WTC11 (cell line): Measurements from ENCODE around the gene FBXL4. TPM values are rescaled to one million over a fixed set of nuclear protein-coding genes. Genes with fewer than 3 reads are reported as not detected.

Experiments used
- ATAC-seq: fragments of 200-7000 bp; cut with Tn5 transposase; 2 replicates; pipeline ENCODE4 v1.10.0; 2021; ENCODE audit warnings: mild to moderate bottlenecking, moderate library complexity
- CTCF ChIA-PET: fragments of 300-600 bp; sonication (Branson Sonifier 250); formaldehyde crosslinking; loops from one replicate; lab custom pipeline; 2021; ENCODE audit warnings: antibody characterized with exemption; lab: Charles Lee
- POLR2A ChIA-PET: fragments of 350-600 bp; sonication (Branson Sonifier 250); formaldehyde crosslinking; loops from one replicate; lab custom pipeline; 2021; ENCODE audit warnings: antibody characterized with exemption; lab: Charles Lee
- DNase-seq: peaks from one replicate; pipeline ENCODE4 v3.0.0; 2021; ENCODE audit warnings: low spot score
- H3K27ac Mint-ChIP-seq: 2 replicates; pipeline ENCODE4 v1.8.0; 2021; ENCODE audit warnings: mixed read lengths
- H3K27me3 Mint-ChIP-seq: 2 replicates; pipeline ENCODE4 v1.8.0; 2021; ENCODE audit warnings: low read depth, mild to moderate bottlenecking, moderate library complexity, mixed read lengths
- H3K36me3 Mint-ChIP-seq: 2 replicates; pipeline ENCODE4 v1.8.0; 2021; ENCODE audit warnings: mixed read lengths
- H3K4me1 Mint-ChIP-seq: 2 replicates; pipeline ENCODE4 v1.8.0; 2022; ENCODE audit warnings: mixed read lengths
- H3K4me3 Mint-ChIP-seq: 2 replicates; pipeline ENCODE4 v1.8.0; 2021; ENCODE audit warnings: mild to moderate bottlenecking, moderate library complexity, mixed read lengths
- H3K9me3 Mint-ChIP-seq: 2 replicates; pipeline ENCODE4 v1.8.0; 2021; ENCODE audit warnings: mixed read lengths
- CREM ChIP-seq: sonication (generic); formaldehyde crosslinking; IDR thresholded peaks from 2 replicates; pipeline ENCODE4 v1.8.1; 2022; ENCODE audit warnings: mild to moderate bottlenecking, missing genetic modification reagents, moderate library complexity
- E2F1 ChIP-seq: sonication (generic); formaldehyde crosslinking; IDR thresholded peaks from 2 replicates; pipeline ENCODE4 v1.8.0; 2022; ENCODE audit warnings: mild to moderate bottlenecking, missing genetic modification reagents
- ELF4 ChIP-seq: sonication (generic); formaldehyde crosslinking; IDR thresholded peaks from 2 replicates; pipeline ENCODE4 v1.8.1; 2022; ENCODE audit warnings: low read depth, mild to moderate bottlenecking, moderate library complexity, missing genetic modification reagents
- ETV6 ChIP-seq: sonication (generic); formaldehyde crosslinking; IDR thresholded peaks from 2 replicates; pipeline ENCODE4 v1.8.1; 2022; ENCODE audit warnings: mild to moderate bottlenecking, missing genetic modification reagents
- JAZF1 ChIP-seq: fragments of 250-450 bp; sonication (Bioruptor Pico); IDR thresholded peaks from 2 replicates; pipeline ENCODE4 v1.9.0; 2021; ENCODE audit warnings: moderate library complexity, mild to moderate bottlenecking, inconsistent platforms
- JUN ChIP-seq: sonication (generic); formaldehyde crosslinking; IDR thresholded peaks from 2 replicates; pipeline ENCODE4 v1.8.0; 2023; ENCODE audit warnings: mild to moderate bottlenecking, missing genetic modification reagents
- KAT7 ChIP-seq: sonication (generic); formaldehyde crosslinking; IDR thresholded peaks from 2 replicates; pipeline ENCODE4 v1.8.1; 2023; ENCODE audit warnings: missing genetic modification reagents, mild to moderate bottlenecking, borderline replicate concordance
- NR3C1 ChIP-seq: sonication (generic); formaldehyde crosslinking; conservative IDR thresholded peaks from 2 replicates; pipeline ENCODE4 v1.8.1; 2023; ENCODE audit warnings: low read depth, mild to moderate bottlenecking, missing genetic modification reagents
- TCF7 ChIP-seq: sonication (generic); formaldehyde crosslinking; IDR thresholded peaks from 2 replicates; pipeline ENCODE4 v1.8.0; 2022; ENCODE audit warnings: mild to moderate bottlenecking, low read depth, missing genetic modification reagents, moderate library complexity
- ZBTB21 ChIP-seq: sonication (generic); formaldehyde crosslinking; IDR thresholded peaks from 2 replicates; pipeline ENCODE4 v1.8.1; 2023; ENCODE audit warnings: mild to moderate bottlenecking, missing genetic modification reagents, borderline replicate concordance
- ZMAT4 ChIP-seq: fragments of 250-450 bp; sonication (Bioruptor Pico); IDR thresholded peaks from 2 replicates; pipeline ENCODE4 v1.9.0; 2021; ENCODE audit warnings: mild to moderate bottlenecking
- ZNF232 ChIP-seq: sonication (generic); formaldehyde crosslinking; IDR thresholded peaks from 2 replicates; pipeline ENCODE4 v1.8.0; 2022; ENCODE audit warnings: mild to moderate bottlenecking, missing genetic modification reagents
- ZNF281 ChIP-seq: sonication (generic); formaldehyde crosslinking; IDR thresholded peaks from 2 replicates; pipeline ENCODE4 v1.8.0; 2023; ENCODE audit warnings: mild to moderate bottlenecking, missing genetic modification reagents
- ZNF416 ChIP-seq: fragments of 250-450 bp; sonication (Bioruptor Pico); IDR thresholded peaks from 2 replicates; pipeline ENCODE4 v1.9.0; 2021; ENCODE audit warnings: mild to moderate bottlenecking, inconsistent platforms
- ZNF423 ChIP-seq: fragments of 250-450 bp; sonication (Bioruptor Pico); IDR thresholded peaks from 2 replicates; pipeline ENCODE4 v2.1.2; 2022; ENCODE audit warnings: mild to moderate bottlenecking, moderate library complexity
- ZNF425 ChIP-seq: fragments of 250-450 bp; sonication (Bioruptor Pico); conservative IDR thresholded peaks from 2 replicates; pipeline ENCODE4 v1.9.0; 2021; ENCODE audit warnings: mild to moderate bottlenecking
- ZSCAN18 ChIP-seq: fragments of 250-450 bp; sonication (Bioruptor Pico); IDR thresholded peaks from 2 replicates; pipeline ENCODE4 v2.1.2; 2022; ENCODE audit warnings: mild to moderate bottlenecking, moderate library complexity
- total RNA-seq: library from RNA; stranded (reverse); gene quantifications from 3 replicates; pipeline ENCODE4 v1.2.3, GENCODE V29; 2021

The FBXL4 gene
- total RNA-seq, 1 experiment from 2014 or later: 10.3 TPM

GRCh38 chr6:98830146-98830545 lies 117.6 kb downstream of the FBXL4 start (continued):
- TF ChIP-seq ZNF281 (CRISPR knock-in tag) (no peak), ZMAT4 (no peak)

GRCh38 chr6:98828941-98829411 lies 118.8 kb downstream of the FBXL4 start:
- H3K4me3 Mint-ChIP-seq: peak overlapping the region; percentile 70
- TF ChIP-seq ETV6: no peak
- no peak for TF ChIP-seq KAT7 (CRISPR knock-in tag)
- TF ChIP-seq ZNF416 (CRISPR knock-in tag): no peak
- TF ChIP-seq JAZF1 (CRISPR knock-in tag): no peak
- TF ChIP-seq ZNF232 (CRISPR knock-in tag): no peak
- TF ChIP-seq ZBTB21 (CRISPR knock-in tag): no peak
- TF ChIP-seq JUN (CRISPR knock-in tag): no peak
- TF ChIP-seq ZNF425 (CRISPR knock-in tag): no peak
- TF ChIP-seq ZNF281 (CRISPR knock-in tag): no peak
- TF ChIP-seq ZSCAN18 (CRISPR knock-in tag): no peak
- TF ChIP-seq ZNF423 (CRISPR knock-in tag): no peak
- no peak for TF ChIP-seq ELF4 (CRISPR knock-in tag)
- no peak for TF ChIP-seq NR3C1
- TF ChIP-seq TCF7 (CRISPR knock-in tag): no peak
- no peak for TF ChIP-seq CREM (CRISPR knock-in tag)
- no peak for TF ChIP-seq E2F1
- TF ChIP-seq, all 79 proteins: peak for 0
- POLR2A ChIA-PET: no interaction called here
- peaks cover 98% of the 10 kb centered on the region for H3K27me3 Mint-ChIP-seq
- CTCF ChIA-PET: interaction anchor here (0.6 to 1.3 kb wide), 7 partner anchors 9 to 752 kb away, joined by 3 to 8 read pairs (median 4); no protein-coding TSS in a partner anchor
- DNase-seq: peak; percentile 36
- H3K36me3 Mint-ChIP-seq: no peaks in the 10 kb centered on the region
- ATAC-seq: peak; percentile 8; the same call in 1 of the 2 replicates
- no peak overlapping the region for H3K27ac Mint-ChIP-seq
- H3K4me1 Mint-ChIP-seq: peaks cover 67% of the 10 kb centered on the region
- H3K9me3 Mint-ChIP-seq: no peaks in the 10 kb centered on the region
